ENCODE data around the gene PTPRN2. TPM values are rescaled to one million over a fixed set of nuclear protein-coding genes. Genes with fewer than 3 reads are reported as not detected.
A peak's percentile ranks its signal among the peaks of the same experiment; 100 is the strongest.

The PTPRN2 gene
- total and polyA plus RNA-seq, 2 of the 13 experiments (the other 11 are each of a cell fraction or from before 2014, with no cell fraction given) = 2.5 to 24.2 TPM

DNA sequence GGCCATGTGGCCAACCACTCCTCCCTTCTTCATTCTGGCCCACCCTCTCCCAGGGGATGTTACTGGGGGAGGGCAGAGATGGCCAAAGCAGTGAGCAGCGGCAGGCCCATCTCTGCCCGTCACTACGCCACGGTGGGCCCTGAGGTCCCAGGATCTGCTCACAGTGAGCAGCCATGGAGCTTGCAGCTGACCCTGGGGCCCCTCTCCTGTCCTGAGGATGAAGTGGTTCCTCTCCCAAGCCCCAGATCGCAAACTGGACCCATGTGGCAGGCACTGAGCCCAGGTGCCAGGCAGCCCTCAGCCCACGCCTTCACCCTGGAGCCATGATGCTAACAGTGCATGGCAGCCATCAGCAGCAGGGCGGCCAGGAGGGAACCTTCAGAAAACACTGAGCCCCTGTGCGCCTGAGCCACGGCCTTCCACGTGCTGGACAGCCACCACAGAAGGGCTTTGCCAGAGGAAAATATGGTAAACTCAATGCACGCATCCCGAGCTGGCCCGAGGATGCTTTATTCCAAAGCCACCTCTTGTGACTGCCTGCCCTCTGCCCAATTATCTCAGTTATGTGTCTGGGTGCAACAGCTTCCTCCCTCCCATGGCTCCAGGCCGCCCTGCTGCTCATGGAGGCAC lies 485.7 kb downstream of the PTPRN2 start:
- no peak overlapping the region for H3K27ac ChIP-seq (ENCODE audit: extremely low read length, insufficient read depth, low read length)
- no peaks in the 10 kb centered on the region for H3K36me3 ChIP-seq (replicated peaks in 1 of 2; ENCODE audit: control insufficient read depth in 1 of 2, insufficient read depth in 2 of 2, low read length in 2 of 2)
- FAIRE-seq = no peak
- ChIA-PET CTCF (ENCODE audit: low intra/inter-chr PET ratio, low total read pairs) (no interaction called here), POLR2A (no interaction called here)
- no TSS peak for BruUV-seq (replicated peaks)
- no peak overlapping the region for H3K9ac ChIP-seq (ENCODE audit: insufficient read depth, low read depth, low read length)
- H3K4me2 ChIP-seq (ENCODE audit: low read depth, low read length) = no peak overlapping the region
- no peak for TF ChIP-seq ZNF484 (CRISPR knock-in tag; IDR thresholded peaks at IDR 0.05; ENCODE audit: borderline replicate concordance, low read depth)
- TF ChIP-seq ZNF713 (CRISPR knock-in tag; IDR thresholded peaks at IDR 0.05) = no peak
- no peaks in the 10 kb centered on the region for H3K9me3 ChIP-seq (ENCODE audit: low read length)
- no peaks in the 10 kb centered on the region for H4K20me1 ChIP-seq (ENCODE audit: insufficient read depth, low read length)
- in situ Hi-C loops (cut with HindIII; ENCODE audit: extremely low pct_ligation_motif_present, low pct_unique_long_range_greater_than_20kb) = no loop called here
- H3K27me3 ChIP-seq (ENCODE audit: control insufficient read depth in 1 of 2, insufficient read depth in 2 of 2, low read length in 2 of 2) = no peaks in the 10 kb centered on the region
- H2AFZ ChIP-seq (ENCODE audit: low read length) = no peak overlapping the region
- DNase-seq (ENCODE audit: low spot score) = no peak
- WGBS (ENCODE audit: low lambda C conversion rate) = 77% methylated on average over 11 of the region's 14 CpGs
- ATAC-seq = no peak
- H3K4me3 ChIP-seq (replicated peaks in 1 of 3; ENCODE audit: insufficient read depth in 1 of 3, low read depth in 2 of 3, low read length in 3 of 3) = no peak overlapping the region
- no peaks in the 10 kb centered on the region for H3K79me2 ChIP-seq (ENCODE audit: insufficient read depth, low read length)
- intact Hi-C loops (cut with micrococcal nuclease; ENCODE audit: unreplicated experiment) = no loop called here
- H3K4me1 ChIP-seq (ENCODE audit: insufficient read depth, low read length) = no peaks in the 10 kb centered on the region

DNA sequence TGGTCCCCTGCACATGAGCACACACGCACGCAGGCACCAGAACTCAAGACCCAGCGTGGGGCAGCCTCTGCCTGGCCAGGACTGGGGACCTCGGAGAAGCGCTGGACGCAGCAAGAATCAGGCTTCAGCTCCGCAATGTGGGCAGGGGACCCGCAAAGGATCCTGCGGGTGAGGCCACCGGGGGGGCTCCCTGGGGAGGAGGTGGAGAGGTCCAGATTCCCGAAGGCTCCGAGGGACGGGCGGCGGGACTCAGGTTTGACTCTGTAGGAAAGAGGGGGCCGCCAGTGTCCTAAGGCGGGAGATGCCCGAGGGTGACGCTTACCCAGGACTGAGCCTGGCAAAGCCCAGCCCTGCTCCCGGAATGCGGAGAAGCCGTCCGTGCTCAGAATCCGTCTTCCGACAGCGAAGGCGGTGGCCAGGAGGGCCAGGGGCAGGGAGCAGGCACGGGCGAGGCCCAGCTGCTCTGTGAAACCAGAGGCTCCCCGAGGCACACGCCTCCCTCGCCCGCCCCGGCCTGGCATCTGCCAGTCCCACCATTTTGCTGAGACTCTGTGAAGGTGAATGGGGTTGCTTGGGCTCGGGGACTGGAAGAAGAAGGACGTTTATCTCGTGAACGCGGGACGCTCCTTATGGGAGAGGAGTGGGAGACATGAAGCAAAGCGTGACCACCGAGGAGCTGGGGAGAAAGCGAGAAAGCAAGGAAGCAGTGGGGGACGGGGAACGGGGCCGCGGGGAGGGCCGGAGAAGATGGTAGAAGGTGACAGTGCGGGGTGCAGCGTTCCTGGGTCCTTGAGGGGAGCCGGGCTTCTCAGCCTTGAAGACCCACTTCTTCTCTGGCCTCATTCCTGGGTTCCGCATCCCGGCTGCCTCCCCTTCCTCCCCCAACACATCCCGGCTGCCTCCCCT lies 489.2 kb downstream of the PTPRN2 start:
- Histone ChIP-seq H4K20me1 (ENCODE audit: insufficient read depth, low read length) (0 out of 2 replicates have a peak, but pooled peaks cover 3% of the 10 kb centered on the region), H3K36me3 (replicated peaks in 1 of 2; ENCODE audit: control insufficient read depth in 1 of 2, insufficient read depth in 2 of 2, low read length in 2 of 2) (no peaks in the 10 kb centered on the region), H3K9ac (ENCODE audit: insufficient read depth, low read depth, low read length) (no peak overlapping the region), H3K9me3 (ENCODE audit: low read length) (no peaks in the 10 kb centered on the region), H2AFZ (ENCODE audit: low read length) (no peak overlapping the region), H3K79me2 (ENCODE audit: insufficient read depth, low read length) (no peaks in the 10 kb centered on the region), H3K27me3 (ENCODE audit: control insufficient read depth in 1 of 2, insufficient read depth in 2 of 2, low read length in 2 of 2) (no peaks in the 10 kb centered on the region), H3K4me2 (ENCODE audit: low read depth, low read length) (no peak overlapping the region), H3K4me3 (replicated peaks in 1 of 3; ENCODE audit: insufficient read depth in 1 of 3, low read depth in 2 of 3, low read length in 3 of 3) (no peak overlapping the region), H3K27ac (ENCODE audit: extremely low read length, insufficient read depth, low read length) (no peak overlapping the region), H3K4me1 (ENCODE audit: insufficient read depth, low read length) (no peaks in the 10 kb centered on the region)
- BruUV-seq (replicated peaks) = no TSS peak
- 89% methylated on average over 34 of the region's 54 CpGs for WGBS (ENCODE audit: low lambda C conversion rate)
- no peak for FAIRE-seq
- TF ChIP-seq ASH2L (IDR thresholded peaks at IDR 0.05; ENCODE audit: insufficient read length, low read depth, low read length) (no peak), AGO1 (IDR thresholded peaks at IDR 0.05; ENCODE audit: low read depth, low read length, poor library complexity, severe bottlenecking) (no peak), ZNF616 (CRISPR knock-in tag; IDR thresholded peaks at IDR 0.05; ENCODE audit: low read depth) (no peak)
- TF ChIP-seq, protein P1, sequence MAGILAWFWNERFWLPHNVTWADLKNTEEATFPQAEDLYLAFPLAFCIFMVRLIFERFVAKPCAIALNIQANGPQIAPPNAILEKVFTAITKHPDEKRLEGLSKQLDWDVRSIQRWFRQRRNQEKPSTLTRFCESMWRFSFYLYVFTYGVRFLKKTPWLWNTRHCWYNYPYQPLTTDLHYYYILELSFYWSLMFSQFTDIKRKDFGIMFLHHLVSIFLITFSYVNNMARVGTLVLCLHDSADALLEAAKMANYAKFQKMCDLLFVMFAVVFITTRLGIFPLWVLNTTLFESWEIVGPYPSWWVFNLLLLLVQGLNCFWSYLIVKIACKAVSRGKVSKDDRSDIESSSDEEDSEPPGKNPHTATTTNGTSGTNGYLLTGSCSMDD (CRISPR knock-in tag; IDR thresholded peaks at IDR 0.05) = no peak
- ChIA-PET POLR2A (no interaction called here), CTCF (ENCODE audit: low intra/inter-chr PET ratio, low total read pairs) (no interaction called here)
- intact Hi-C loops (cut with micrococcal nuclease; ENCODE audit: unreplicated experiment) (no loop called here), in situ Hi-C loops (cut with HindIII; ENCODE audit: extremely low pct_ligation_motif_present, low pct_unique_long_range_greater_than_20kb) (no loop called here)
- peak; percentile 28; the same call in 2 of the 3 replicates for ATAC-seq
- DNase-seq (ENCODE audit: low spot score) = no peak
